GM12891 (cell line): ENCODE results near the gene RAB20.
"Not testable (repeated sequence)": the region's sequence is repeated elsewhere in the genome, so short reads cannot be mapped to it uniquely, and the experiment has no call there.

ENCODE experiments used
- POLR2A ChIP-seq: IDR thresholded peaks from 2 replicates; pipeline ENCODE4 v1.6.1; 2011; ENCODE audit warnings: low read depth, low read length, control low read depth
- POLR2AphosphoS5 ChIP-seq: IDR thresholded peaks from 2 replicates; pipeline ENCODE4 v1.6.1; 2011; ENCODE audit warnings: low read depth, low read length, control low read depth
- SPI1 ChIP-seq: IDR thresholded peaks from 2 replicates; pipeline ENCODE4 v1.6.1; 2011; ENCODE audit warnings: low read depth, low read length, control low read depth
- TAF1 ChIP-seq: IDR thresholded peaks from 2 replicates; pipeline ENCODE4 v1.6.1; 2011; ENCODE audit warnings: low read depth, low read length, control low read depth

GRCh38 chr13:110497896-110498295, 63.6 kb downstream of the RAB20 start:
- not testable (repeated sequence) for TF ChIP-seq POLR2A, POLR2AphosphoS5, TAF1, SPI1
